Ishikawa (cell line): ENCODE data around the gene PTPRE.

Experiments used
- CREB1 ChIP-seq: IDR thresholded peaks from 2 replicates; pipeline ENCODE4 v1.6.1; 2012; ENCODE audit warnings: low read depth
- EGR1 ChIP-seq: IDR thresholded peaks from 2 replicates; pipeline ENCODE4 v1.6.1; 2012
- EP300 ChIP-seq: IDR thresholded peaks from 2 replicates; pipeline ENCODE4 v1.6.1; 2012; ENCODE audit warnings: borderline replicate concordance
- MAX ChIP-seq: IDR thresholded peaks from 2 replicates; pipeline ENCODE4 v1.6.1; 2012
- NFIC ChIP-seq: IDR thresholded peaks from 2 replicates; pipeline ENCODE4 v1.6.1; 2012
- REST ChIP-seq: IDR thresholded peaks from 2 replicates; pipeline ENCODE4 v1.6.1; 2012; ENCODE audit warnings: low read depth, mild to moderate bottlenecking
- TAF1 ChIP-seq: IDR thresholded peaks from 2 replicates; pipeline ENCODE4 v1.6.1; 2012; ENCODE audit warnings: low read depth, mild to moderate bottlenecking
- TEAD4 ChIP-seq: IDR thresholded peaks from 2 replicates; pipeline ENCODE4 v1.6.1; 2012
- USF1 ChIP-seq: IDR thresholded peaks from 2 replicates; pipeline ENCODE4 v1.6.1; 2012
- YY1 ChIP-seq: IDR thresholded peaks from 2 replicates; pipeline ENCODE4 v1.6.1; 2012; ENCODE audit warnings: low read depth

GRCh38 chr10:127903789-127904188 is 3.1 kb upstream of the PTPRE start:
- TF ChIP-seq MAX (no peak), USF1 (no peak), EGR1 (no peak), TAF1 (no peak), EP300 (no peak), YY1 (no peak), REST (no peak), NFIC (no peak), TEAD4 (no peak), CREB1 (no peak)
